Measurements from ENCODE around the gene SDC4.

DNA sequence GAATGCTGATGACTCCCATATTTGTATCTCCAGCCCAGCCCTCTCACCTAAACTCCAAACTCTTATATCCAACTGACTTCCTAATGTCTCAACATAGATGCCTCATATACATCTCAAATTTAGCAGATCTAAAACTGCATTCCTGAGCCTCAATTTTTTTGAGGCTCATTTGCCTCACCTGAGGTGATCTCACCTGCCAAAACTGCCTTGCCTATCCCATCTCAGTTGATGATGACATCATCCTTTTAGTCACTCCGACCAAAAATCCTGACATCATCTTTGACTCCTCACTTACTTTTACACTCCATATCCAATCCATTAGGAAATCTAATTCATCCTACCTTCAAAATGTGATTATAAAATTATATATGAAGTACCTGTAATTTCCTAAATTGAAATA lies 68.2 kb downstream of the SDC4 start:
- no peak for TF ChIP-seq EP300 (IDR thresholded peaks at IDR 0.05; ENCODE audit: borderline replicate concordance in 1 of 2, control insufficient read depth in 1 of 2, low read depth in 2 of 2, low read length in 2 of 2)
- no peak for TF ChIP-seq TAF1 (IDR thresholded peaks at IDR 0.05; ENCODE audit: borderline replicate concordance, low read depth, low read length)
- no peak for TF ChIP-seq RELA (IDR thresholded peaks at IDR 0.05; ENCODE audit: borderline replicate concordance, partially characterized antibody)

Measured in GM12878 (cell line).